ACC112 (cell line): ENCODE results near the gene ARNT2.

ENCODE experiments used
- H2AFZ ChIP-seq: fragments of 200-600 bp; sonication (generic); one replicate; pipeline ENCODE4 v1.6.0; 2017; ENCODE audit warnings: antibody characterized with exemption, low read length; ENCODE audit not compliant: unreplicated experiment
- H3K27ac ChIP-seq: fragments of 200-600 bp; sonication (generic); 2 replicates; pipeline ENCODE4 v1.5.1; 2014; ENCODE audit warnings: low read depth, mild to moderate bottlenecking, antibody characterized with exemption, low read length, moderate library complexity
- H3K27me3 ChIP-seq: fragments of 200-600 bp; sonication (generic); 2 replicates; pipeline ENCODE4 v1.6.1; 2014; ENCODE audit warnings: mild to moderate bottlenecking, antibody characterized with exemption, low read length, moderate library complexity, mixed read lengths; ENCODE audit not compliant: insufficient read depth
- H3K36me3 ChIP-seq: fragments of 200-600 bp; sonication (generic); 2 replicates; pipeline ENCODE4 v1.6.1; 2016; ENCODE audit warnings: mild to moderate bottlenecking, antibody characterized with exemption, low read length, moderate library complexity, mixed read lengths; ENCODE audit not compliant: insufficient read depth
- H3K4me1 ChIP-seq: fragments of 200-600 bp; sonication (generic); one replicate; pipeline ENCODE4 v1.6.1; 2016; ENCODE audit warnings: low read length, mixed read lengths; ENCODE audit not compliant: insufficient read depth, unreplicated experiment, control insufficient read depth
- H3K4me3 ChIP-seq: fragments of 200-600 bp; sonication (generic); 2 replicates; pipeline ENCODE4 v1.5.1; 2014; ENCODE audit warnings: mild to moderate bottlenecking, low read depth, low read length
- H3K79me2 ChIP-seq: fragments of 200-600 bp; sonication (generic); one replicate; pipeline ENCODE4 v1.6.0; 2016; ENCODE audit warnings: low read length; ENCODE audit not compliant: control insufficient read depth, unreplicated experiment, insufficient read depth

ARNT2 gene

GRCh38 chr15:80531388-80531787, 127.2 kb downstream of the ARNT2 start:
- peak overlapping the region; percentile 43 for H3K4me3 ChIP-seq
- H3K27me3 ChIP-seq = no peaks in the 10 kb centered on the region; the same call in 1 of the 2 replicates
- peak overlapping the region; percentile 42; the same call in 1 of the 2 replicates for H3K27ac ChIP-seq
- peaks cover 15% of the 10 kb centered on the region for H3K4me1 ChIP-seq
- peak overlapping the region; percentile 51 for H2AFZ ChIP-seq
- H3K36me3 ChIP-seq = no peaks in the 10 kb centered on the region
- H3K79me2 ChIP-seq = no peaks in the 10 kb centered on the region

DNA sequence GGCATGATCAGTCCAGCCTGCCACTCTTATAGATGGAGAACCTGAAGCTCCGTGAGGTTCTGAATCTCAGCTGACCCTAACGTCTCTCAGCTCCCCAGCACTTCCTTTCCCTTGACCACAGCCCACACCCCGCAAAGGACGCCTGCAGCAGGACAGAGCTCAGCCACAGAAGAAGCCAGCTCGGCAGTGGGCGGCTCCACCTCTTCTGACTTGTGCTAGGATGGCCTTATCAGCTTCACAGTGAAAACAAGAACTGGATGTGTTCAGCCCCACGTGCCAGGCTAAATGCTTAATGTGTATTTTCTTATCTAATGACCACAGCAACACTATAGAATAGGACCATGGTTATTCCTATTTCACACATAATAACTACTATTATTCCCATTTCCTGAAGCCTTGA, 127.6 kb downstream of the ARNT2 start:
- no peak overlapping the region for H3K4me3 ChIP-seq
- H3K79me2 ChIP-seq = no peaks in the 10 kb centered on the region
- no peaks in the 10 kb centered on the region; the same call in 1 of the 2 replicates for H3K27me3 ChIP-seq
- peaks cover 15% of the 10 kb centered on the region for H3K4me1 ChIP-seq
- H2AFZ ChIP-seq = peak overlapping the region; percentile 51
- H3K27ac ChIP-seq = no peak overlapping the region
- no peaks in the 10 kb centered on the region for H3K36me3 ChIP-seq

- H3K4me3 ChIP-seq = no peak overlapping the region
- no peak overlapping the region for H2AFZ ChIP-seq
- H3K4me1 ChIP-seq = peaks cover 15% of the 10 kb centered on the region
- no peaks in the 10 kb centered on the region for H3K36me3 ChIP-seq
- no peak overlapping the region for H3K27ac ChIP-seq
- H3K79me2 ChIP-seq = no peaks in the 10 kb centered on the region
- H3K27me3 ChIP-seq = no peaks in the 10 kb centered on the region; the same call in 1 of the 2 replicates
These were observed 129.7 kb downstream of the ARNT2 start for GRCh38 chr15:80533790-80534333.

DNA sequence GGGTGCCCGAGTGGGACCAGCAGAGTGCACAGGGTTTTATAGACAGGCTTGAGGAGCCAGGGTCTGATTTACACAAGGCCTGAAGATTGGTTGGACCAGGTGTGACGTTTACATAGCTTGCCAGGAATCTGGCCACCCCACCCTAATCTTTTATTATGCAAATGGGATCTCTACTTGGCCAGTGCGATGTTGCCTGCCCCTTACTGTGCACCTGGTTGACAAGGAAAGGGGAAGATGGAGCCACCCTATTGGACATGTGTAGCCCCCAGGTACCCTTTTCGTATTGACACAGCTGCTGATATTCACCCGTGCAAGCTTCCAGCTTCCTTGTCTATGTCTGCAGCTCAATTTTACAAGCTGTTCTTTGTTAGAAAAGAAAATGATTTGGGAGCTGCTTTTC, 132.0 kb downstream of the ARNT2 start:
- Histone ChIP-seq H3K4me1 (peaks cover 3% of the 10 kb centered on the region), H3K4me3 (no peak overlapping the region), H3K27me3 (no peaks in the 10 kb centered on the region), H2AFZ (no peak overlapping the region), H3K27ac (no peak overlapping the region), H3K36me3 (no peaks in the 10 kb centered on the region), H3K79me2 (no peaks in the 10 kb centered on the region)

DNA sequence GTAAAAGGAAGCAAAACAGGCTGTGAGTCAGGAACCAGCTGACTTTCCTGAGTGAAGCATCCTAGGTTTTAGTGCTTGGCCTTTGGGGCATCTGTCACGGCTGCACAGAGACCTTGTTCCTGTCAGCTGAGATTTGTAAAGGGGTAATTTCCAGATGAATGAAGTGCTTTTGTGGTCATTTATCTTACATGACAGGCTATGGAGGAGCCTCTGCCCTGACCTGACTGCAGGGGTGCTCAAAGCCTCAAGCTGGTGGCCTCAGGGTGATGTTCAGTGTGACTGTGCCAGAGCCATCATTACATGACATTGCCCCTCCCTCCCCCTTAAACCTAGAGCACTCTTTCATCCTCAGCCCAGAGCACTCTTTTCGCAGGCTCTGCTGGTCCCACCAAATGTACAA, 132.5 kb downstream of the ARNT2 start:
- no peaks in the 10 kb centered on the region for H3K79me2 ChIP-seq
- no peak overlapping the region for H3K4me3 ChIP-seq
- H3K36me3 ChIP-seq = no peaks in the 10 kb centered on the region

DNA sequence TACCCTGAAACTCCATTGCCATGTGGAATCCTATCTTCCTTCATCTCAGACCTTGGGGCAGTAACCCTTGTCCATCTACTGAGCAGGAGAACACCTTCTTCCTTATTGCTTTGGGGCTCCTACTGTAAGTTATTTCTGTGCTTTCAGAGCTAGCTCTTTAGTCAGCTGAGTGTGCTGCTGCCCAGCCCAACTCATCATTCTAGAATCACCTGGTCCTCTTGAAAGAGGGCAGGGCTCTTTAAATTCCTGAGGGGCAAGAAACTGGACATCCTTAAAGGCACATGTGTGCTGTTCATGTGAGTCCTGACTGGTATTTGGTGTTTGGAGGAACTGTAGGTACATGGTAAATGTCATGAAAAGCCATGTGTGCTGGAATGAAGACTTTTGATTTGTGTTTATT, 140.9 kb downstream of the ARNT2 start:
- Histone ChIP-seq H3K36me3 (no peaks in the 10 kb centered on the region; the same call in 1 of the 2 replicates), H3K27me3 (no peaks in the 10 kb centered on the region), H3K4me1 (peaks cover 24% of the 10 kb centered on the region), H3K4me3 (no peak overlapping the region), H3K79me2 (no peaks in the 10 kb centered on the region), H2AFZ (no peak overlapping the region), H3K27ac (no peak overlapping the region)

More for the DNA sequence above, 132.5 kb downstream of the ARNT2 start:
- H3K27me3 ChIP-seq = no peaks in the 10 kb centered on the region
- no peaks in the 10 kb centered on the region for H3K4me1 ChIP-seq
- no peak overlapping the region for H2AFZ ChIP-seq
- H3K27ac ChIP-seq = no peak overlapping the region

DNA sequence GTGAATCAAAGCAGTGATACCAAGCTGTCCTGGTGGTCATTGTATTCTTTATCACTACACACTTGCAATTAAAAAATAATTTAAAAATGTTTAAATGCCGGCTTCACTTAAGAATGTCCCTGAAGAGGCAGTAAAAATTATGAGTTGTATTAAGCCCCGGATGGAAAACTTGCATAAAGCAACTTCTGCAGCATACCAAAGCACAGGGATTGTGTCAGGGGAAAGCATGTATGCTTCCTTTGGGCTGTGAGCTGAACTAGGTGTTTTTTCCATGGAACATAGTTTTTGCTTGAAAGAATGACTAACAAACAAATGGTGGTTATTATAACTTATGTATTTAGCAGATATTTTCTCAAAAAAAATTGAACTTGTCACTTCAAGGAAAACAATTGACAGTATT, 143.1 kb downstream of the ARNT2 start:
- Histone ChIP-seq H3K27ac (no peak overlapping the region), H3K79me2 (no peaks in the 10 kb centered on the region), H2AFZ (no peak overlapping the region), H3K27me3 (no peaks in the 10 kb centered on the region), H3K36me3 (no peaks in the 10 kb centered on the region; the same call in 1 of the 2 replicates), H3K4me3 (no peak overlapping the region), H3K4me1 (peaks cover 41% of the 10 kb centered on the region)

- H3K4me3 ChIP-seq = peak overlapping the region; percentile 61
- peak overlapping the region; percentile 96 for H3K27ac ChIP-seq
- no peak overlapping the region for H2AFZ ChIP-seq
- H3K27me3 ChIP-seq = no peaks in the 10 kb centered on the region
- peaks cover 41% of the 10 kb centered on the region for H3K4me1 ChIP-seq
- no peaks in the 10 kb centered on the region; the same call in 1 of the 2 replicates for H3K36me3 ChIP-seq
- no peaks in the 10 kb centered on the region for H3K79me2 ChIP-seq
These were observed 145.0 kb downstream of the ARNT2 start for GRCh38 chr15:80549191-80549590.

- H3K79me2 ChIP-seq = no peaks in the 10 kb centered on the region
- no peaks in the 10 kb centered on the region for H3K36me3 ChIP-seq
- H3K4me3 ChIP-seq = peak overlapping the region; percentile 61
- peaks cover 41% of the 10 kb centered on the region for H3K4me1 ChIP-seq
- no peak overlapping the region for H2AFZ ChIP-seq
- H3K27ac ChIP-seq = peak overlapping the region; percentile 96
- no peaks in the 10 kb centered on the region for H3K27me3 ChIP-seq
These were observed 145.5 kb downstream of the ARNT2 start for GRCh38 chr15:80549654-80550053.

GRCh38 chr15:80550219-80550907, 146.2 kb downstream of the ARNT2 start:
- H3K4me1 ChIP-seq = peaks cover 41% of the 10 kb centered on the region
- peak overlapping the region; percentile 19 for H2AFZ ChIP-seq
- no peaks in the 10 kb centered on the region for H3K79me2 ChIP-seq
- H3K27ac ChIP-seq = peak overlapping the region; percentile 96
- H3K4me3 ChIP-seq = peak overlapping the region; percentile 61
- no peaks in the 10 kb centered on the region for H3K27me3 ChIP-seq
- H3K36me3 ChIP-seq = no peaks in the 10 kb centered on the region

GRCh38 chr15:80550908-80551260, 146.7 kb downstream of the ARNT2 start:
- no peaks in the 10 kb centered on the region for H3K36me3 ChIP-seq
- peak overlapping the region; percentile 61 for H3K4me3 ChIP-seq
- H3K4me1 ChIP-seq = peaks cover 41% of the 10 kb centered on the region
- H3K27ac ChIP-seq = peak overlapping the region; percentile 96
- no peaks in the 10 kb centered on the region for H3K27me3 ChIP-seq
- H3K79me2 ChIP-seq = no peaks in the 10 kb centered on the region
- H2AFZ ChIP-seq = peak overlapping the region; percentile 19
